ENCODE results near the gene ITPR1.

GRCh38 chr3:4734454-4734853, 241.3 kb downstream of the ITPR1 start:
- no peak for TF ChIP-seq CTCF (conservative IDR thresholded peaks at IDR 0.05; ENCODE audit: low read depth, low read length)
- TF ChIP-seq RFX5 (IDR thresholded peaks at IDR 0.05; ENCODE audit: low read depth, low read length): no peak
- no peak for TF ChIP-seq POLR2A (IDR thresholded peaks at IDR 0.05; ENCODE audit: low read depth, low read length)
- TF ChIP-seq MAZ (IDR thresholded peaks at IDR 0.05; ENCODE audit: borderline replicate concordance, low read depth, low read length): no peak
- no peak for TF ChIP-seq CEBPB (IDR thresholded peaks at IDR 0.05; ENCODE audit: low read depth, low read length)
- no peak for TF ChIP-seq RCOR1 (IDR thresholded peaks at IDR 0.05; ENCODE audit: insufficient replicate concordance, low read length)
- TF ChIP-seq NFE2L2 (IDR thresholded peaks at IDR 0.05; ENCODE audit: low read depth, low read length): no peak
- TF ChIP-seq MAFK (IDR thresholded peaks at IDR 0.05; ENCODE audit: low read depth, low read length): no peak
